GM19043 (cell line): ENCODE results near the gene LARP4B.

Experiments used
- ATAC-seq: cut with Tn5 transposase; IDR thresholded peaks from one replicate; pipeline ENCODE4 v1.9.1; 2021; ENCODE audit warnings: low read depth; ENCODE audit not compliant: unreplicated experiment

The LARP4B gene

DNA sequence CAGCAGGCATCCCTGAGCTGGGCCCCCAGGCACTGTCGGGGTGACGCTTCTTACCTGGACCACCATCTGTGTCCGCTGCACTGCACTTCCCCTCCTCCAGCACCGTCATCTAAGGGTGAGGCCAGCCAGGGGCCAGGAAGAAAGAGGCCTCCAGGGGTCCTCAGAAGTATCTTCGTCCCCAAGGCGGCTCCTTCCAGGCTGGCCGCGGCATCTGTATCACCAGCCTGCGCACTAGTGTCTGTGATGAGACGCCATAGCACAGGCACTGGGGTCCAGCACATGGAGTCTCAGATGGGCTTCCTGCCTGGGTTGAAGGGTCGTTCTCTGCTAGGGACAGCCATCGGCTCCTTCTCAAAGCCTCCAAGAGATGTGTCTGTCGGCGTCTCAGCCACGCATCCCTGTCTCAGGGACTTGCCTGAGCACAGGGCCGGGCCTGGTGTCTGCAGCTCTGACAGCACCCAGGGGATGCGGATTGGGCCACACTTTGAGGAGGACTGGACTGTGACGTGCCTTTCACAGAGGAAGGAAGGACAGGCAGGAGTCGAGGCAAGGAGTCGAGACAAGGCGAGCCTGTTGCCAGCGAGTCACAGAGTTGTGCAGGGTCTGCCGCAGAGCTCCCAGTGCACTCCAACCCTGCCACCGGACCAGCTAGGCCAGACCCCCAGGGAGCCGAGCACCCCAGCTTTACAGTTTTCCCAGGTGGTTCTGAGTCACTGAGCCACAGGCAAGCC, 140.5 kb downstream of the LARP4B start:
- no peak for ATAC-seq

DNA sequence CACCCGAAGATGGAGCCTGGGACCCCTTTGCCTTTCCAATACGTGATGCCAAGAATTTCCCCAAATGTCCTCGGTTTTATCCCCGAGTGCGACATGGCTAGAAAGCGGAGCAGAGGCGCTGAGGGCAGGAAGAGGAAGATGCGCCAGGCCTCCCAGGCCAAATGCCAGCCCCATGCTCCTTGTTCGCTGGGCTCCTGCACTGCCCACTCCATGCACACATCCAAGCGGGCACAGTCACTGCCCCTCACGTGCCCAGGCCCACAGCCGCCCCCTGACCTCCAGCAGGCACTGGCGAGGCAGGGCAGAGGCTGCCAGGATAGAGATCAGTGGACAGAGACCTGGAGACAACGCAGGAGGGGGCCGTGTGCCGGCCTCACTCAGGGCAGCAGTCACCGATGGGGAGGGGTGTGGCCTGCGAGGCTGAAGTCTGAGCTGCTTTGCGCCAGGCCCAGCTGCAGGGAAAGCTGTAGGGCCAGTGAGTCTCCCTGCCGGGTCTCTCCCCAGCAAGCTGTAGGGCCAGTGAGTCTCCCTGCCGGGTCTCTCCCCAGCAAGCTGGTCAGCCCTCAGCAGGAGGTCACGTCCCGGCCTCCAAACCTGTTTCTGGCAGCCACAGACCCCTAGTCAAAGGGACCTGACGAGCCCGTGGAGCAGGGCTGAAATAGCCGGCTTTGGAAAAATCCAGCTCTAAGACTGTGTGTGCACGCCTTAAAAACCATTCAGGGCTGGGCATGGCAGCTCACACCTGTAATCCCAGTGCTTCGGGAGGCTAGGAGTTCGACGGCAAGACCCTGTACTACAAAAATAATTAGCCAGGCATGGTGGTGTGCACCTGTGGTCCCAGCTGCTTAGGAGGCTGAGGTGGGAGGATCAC, 141.4 kb downstream of the LARP4B start:
- no peak for ATAC-seq

DNA sequence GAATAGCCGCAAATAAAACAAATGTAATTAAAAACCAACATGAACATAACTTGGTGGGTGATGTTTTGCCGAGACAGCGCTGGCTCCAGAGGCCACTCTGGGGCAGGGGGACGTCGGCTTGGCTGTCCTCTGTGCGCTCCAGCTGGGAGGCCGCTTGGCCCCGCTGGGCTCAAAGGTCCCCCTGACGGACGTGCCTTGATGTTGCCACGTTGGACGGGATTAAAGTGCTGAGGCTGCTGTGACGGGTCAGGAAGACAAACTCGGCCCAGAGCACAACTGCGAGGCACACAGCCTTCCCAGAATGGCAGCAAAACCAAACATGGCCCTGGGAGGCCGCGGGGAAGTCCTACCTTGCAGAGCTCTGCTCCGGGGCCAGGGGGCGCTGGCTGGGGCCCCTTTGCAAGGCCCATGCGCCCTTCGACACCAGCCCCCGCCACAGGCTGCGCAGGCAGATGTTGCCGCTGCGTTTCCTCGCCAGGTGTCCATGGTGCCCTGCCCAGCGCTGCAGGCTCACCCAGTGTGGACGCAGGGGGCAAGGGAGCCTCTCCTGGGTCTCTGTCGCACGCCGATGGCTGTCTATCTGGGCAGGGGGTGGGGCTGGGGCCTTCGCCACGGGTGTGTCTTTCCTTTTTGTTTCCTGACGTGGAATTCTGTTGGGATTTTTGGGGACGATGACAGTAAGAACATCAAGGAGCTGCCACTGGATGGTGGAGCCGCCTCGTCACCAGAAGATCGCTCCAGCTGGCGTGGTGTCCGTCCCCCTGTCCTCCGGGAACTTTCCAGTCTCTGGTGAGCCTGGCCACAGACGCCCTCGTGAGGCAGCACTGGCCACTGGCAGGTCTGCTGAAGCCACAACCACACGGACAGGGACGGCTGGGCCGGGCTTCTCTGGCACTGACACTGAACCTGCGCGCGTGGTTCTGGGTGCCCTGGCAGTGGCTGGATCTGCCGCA, 142.4 kb downstream of the LARP4B start:
- no peak for ATAC-seq

DNA sequence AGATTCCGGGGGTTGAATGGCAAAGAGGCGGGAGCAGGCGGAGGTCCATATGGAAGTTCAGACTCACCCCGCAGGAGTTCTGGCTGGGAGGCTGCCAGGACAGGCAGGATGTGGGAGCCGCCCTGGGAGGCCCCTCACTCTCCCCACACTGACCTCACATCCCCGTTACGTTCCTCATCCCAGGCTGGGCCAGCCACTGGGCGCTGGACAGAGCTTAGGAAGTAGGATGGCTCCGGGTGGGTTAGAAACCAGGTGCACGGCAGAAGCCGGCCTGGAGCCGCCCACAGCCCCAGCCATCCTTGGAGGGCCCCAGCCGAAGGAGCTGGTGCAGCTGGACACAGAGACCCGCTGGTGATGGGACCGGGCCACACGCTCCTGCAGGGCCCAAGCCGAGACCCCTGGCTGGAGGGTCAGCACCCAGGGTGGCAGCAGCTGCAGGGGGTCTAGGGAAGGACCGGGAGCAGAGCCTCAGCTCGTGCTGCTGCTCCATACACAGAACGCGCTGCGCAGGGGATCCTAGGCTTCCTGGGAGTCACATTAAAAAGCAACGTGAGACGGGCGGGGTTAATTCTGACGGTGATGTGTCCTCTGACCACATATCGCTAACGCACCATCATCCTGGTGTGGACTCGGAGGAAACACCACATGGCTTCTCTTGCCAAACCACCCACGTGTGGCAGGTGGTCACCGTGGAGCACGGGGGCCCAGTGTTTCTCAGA, 143.4 kb downstream of the LARP4B start:
- no peak for ATAC-seq

DNA sequence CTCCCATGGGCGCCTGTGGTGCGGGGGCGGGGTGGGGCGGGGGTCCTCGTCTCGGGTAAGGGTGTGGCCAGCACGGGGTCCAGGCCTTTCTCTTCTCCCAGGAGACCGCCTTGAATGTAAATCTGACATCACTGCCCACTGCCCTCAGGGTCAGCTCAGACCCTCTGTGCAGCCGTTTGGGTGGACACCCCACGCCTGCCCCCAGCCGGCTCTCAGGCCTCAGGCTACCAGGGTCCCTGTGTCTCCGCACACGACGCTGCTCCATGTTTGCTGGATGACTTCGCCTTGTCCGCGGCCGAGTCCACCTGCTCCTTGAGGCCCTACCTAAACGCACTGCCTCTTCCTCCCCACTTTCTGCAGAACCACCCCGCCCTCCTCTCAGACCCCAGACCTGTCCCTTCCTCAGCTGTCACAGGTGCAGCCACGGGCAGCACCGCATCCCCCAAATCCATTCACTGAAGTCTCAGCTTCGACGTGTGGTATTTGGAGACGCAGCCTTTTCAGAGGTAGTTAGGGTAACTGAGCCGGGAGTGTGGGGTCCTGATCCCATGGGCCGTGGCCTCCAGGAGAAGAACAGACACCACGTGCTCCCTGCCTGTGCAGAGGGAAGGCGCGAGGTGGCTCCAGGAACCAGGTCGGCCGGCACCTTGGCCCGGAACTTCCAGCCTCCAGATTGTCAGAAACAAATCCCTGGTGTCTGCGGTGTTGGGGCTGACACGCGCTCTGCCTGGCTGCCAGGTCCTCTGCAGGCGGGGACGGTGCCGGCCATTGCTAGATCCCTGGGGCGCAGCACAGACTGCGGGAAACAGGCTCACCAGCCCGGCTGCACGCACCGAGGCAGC, 144.7 kb downstream of the LARP4B start:
- no peak for ATAC-seq

DNA sequence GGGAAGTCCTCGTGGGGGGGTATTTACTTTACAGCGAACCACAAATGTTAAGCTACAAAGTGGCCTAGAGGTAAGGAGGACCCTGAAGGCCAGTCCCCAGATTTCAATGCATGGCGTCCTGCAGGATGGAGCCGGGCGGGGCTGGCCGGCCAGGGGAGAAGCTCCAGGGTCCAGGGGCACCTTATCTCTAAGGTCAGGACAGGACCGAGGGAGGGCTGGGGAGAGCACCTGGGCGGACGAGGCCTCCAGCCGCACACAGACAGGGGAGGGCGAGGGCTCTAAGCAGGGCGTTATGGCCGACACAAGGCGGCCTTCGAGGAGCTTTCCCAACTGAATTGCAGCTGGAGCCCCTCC, 145.7 kb downstream of the LARP4B start:
- ATAC-seq, result no peak

DNA sequence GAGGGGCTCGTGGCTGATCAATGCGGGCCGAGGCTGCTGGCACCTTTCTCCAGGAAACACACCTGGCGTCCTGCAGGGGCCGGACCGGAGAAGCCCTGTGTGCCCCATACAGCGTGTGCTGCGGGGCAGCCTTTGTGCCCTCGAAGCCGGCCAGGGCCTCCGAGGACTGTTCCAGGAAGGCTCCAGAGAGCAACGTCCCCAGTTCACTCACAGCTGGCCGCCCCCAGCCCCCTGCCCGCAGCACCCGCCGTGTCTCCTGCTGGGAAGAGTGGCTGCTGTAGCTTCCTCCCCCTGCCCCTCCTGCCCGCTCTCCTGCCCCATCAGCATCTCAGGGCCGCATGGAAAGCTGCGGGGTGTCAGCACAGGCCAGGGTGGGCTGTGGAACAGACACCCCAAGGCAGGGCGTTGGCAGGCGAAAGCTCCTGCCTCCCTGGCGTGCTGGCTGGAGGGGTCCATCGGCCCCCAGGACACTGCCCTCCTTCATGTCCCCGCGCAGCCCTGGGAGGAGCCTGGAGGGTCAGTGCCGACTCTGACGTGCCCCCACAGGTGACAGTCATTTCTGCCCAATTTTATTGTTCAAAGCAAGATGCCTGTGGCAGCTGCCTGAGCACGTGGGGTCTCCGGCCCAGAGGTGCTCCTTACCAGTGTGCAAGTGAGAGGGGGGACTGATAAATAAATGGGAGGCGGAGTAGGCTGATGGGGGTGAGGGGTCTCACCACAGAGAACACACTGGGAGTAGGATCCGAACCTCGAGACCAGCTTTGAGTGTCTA, 146.2 kb downstream of the LARP4B start:
- no peak for ATAC-seq

DNA sequence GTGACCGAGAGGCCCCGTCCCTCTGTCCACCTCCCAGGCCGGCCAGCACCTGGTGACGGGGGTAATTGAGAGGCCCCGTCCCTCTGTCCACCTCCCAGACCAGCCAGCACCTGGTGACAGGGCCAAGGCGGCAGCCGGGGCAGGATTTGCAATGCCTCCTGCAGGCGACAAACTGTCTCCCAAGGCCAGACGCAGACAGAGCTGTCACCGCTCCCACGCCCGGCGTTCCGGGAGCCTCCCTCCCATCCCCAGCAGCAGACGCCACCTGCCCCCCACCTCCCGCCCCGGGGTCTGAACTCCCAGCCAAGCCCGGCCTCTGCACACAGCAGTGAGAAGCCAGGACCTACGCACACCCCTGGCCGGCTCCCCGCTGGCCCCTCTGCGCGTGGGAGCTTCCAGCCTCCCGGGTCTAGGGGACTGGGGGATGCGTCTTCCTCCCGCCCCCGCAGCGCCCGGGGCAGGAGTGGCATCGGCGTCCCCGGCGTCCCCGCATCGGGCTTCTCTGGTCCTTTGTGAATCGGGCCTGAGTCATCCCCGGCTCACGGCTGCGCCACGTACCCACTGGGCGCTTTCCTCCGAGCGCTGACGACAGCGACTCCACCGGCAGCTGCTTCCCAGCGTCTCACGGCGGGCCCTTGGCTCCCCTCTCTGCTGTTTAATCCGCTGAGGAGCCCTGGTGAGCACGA, 147.0 kb downstream of the LARP4B start:
- ATAC-seq, result no peak

DNA sequence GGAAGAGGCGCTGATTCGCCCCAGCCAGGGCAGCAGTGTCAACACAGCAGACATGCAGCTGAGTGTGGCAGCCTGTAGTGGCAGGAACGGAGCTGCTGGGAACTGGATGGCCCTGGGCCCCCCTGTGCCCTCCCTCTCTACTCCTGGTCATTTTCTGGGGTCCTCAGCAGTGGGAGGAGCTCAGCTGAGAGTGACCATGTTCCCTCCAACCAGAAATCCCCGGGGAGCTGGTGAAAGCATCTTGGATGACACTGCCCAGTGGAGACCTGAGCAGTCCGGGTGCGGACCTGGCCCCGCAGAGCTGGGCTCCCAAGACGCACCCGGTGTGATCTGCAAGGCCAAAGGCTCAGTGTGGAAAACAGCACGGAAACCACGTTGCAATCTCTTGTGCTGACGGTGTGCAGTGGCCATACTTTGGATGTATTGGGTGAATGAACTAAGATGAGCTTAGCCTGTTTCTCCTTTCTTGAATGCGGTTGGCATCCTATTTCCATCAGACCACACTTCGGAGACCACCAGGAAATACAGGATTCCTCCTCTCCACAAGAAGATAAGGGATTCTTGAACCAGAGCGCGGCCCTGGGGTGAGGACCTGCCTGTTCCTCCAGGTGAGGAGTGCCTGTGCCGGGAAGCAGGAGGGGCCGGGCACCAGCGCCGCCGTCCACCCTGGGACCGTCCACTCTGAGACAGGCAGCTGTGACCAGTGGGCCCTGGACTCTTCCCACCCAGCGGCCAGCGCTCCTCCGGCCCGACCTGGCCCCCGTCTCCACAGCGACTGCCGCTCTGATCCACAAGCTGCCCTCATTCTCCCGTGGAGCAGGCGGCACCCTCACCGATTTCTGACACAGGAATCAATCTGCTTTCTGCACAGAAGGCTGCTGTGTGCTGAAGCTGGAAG, 148.5 kb downstream of the LARP4B start:
- ATAC-seq, result no peak

DNA sequence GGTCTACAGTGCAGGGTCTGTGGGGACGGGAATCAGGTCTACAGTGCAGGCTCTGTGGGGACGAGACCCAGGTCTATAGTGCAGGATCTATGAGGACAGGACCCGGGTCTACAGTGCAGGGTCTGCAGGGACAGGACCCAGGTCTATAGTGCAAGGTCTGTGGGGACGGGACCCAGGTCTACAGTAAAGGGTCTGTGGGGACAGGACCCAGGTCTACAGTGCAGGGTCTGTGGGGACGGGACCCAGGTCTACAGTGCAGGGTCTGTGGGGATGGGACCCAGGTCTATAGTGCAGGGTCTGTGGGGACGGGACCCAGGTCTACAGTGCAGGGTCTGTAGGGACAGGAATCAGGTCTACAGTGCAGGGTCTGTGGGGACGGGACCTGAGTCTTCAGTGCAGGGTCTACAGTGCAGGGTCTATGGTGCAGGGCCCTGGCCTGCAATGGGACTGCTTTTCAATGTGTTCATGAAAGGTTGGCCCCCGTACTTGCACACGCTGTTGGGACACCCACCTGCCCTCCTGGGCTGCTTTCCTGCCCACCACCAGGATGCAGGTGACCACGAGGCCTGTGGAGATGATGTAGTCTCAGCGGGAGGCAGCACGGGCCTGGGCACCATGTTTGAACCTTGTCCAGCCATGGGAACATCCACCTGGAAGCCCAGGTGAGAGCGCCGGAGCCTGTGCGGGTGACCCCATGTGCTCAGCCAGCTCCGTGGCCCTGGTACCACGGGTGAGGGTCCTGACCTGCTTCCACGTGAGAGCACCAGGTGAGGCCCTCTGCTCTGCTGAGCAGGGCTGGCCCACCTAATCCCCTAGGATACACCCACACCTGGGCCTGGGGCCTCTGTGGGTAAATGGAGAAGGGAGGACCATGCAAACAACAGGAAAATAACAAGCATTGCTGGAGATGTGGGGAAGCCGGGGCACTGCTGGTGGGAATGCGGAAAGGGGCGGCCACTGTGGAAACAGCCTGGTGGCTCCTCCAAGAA, 150.7 kb downstream of the LARP4B start:
- no peak for ATAC-seq

DNA sequence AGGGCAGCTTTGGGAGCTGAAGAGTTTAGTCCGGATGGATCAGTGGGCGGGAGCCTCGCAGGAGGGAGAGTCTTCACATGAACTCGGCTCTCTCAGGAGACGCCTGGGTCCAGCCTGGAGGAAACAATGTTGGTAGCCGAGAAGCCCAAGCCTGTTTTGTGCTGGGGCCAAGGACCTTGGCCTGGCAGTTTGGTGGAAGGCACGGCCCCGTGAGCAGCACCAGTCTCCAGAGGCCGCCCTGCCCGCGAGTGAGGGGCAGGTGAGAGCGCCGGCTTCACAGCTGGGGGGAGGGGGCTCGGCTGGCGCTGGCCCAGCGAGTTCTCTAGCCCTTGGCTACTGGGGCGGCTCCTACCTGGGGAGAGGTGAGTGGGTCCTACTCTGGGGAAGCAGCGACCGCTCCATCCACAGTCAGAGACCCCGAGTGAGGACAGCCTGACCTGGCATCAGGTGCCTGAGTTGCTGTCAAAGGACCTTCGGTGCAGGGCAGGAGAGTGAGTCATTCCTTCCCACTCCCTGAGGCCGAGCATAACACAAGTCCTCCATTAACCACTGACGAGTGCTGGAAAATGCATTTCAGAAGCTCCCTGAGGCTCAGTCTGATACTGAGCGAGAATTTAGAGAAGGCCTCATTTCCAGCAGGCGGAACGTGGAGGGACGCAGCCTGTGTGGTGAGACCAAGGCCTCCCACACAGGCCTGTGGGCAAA, 152.7 kb downstream of the LARP4B start:
- ATAC-seq, result no peak

DNA sequence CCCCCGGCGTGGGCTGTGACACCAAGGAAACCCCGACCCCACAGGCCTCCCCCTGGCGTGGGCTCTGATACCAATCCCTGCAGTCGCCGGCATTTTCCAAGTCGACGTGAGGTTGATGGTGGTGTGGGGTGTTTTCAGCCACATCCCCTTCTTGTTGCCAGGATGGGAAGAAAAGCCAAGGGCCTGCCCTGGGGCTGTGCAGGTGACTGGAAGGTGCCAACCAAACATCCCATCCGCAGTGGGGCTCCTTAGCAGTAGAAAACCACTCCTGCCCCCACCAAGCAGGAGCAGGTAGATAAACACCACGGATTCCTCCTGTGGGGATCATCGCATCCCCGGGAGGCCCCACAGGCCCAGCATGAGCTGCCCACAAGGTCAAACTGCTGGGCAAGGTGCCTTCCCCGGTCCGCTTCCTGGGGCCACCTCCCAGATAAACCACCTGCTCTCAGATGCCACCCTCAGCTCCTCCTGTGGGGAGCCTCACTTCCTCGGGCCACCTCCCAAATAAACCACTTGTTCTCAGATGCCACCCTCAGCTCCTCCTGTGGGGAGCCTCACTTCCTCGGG, 153.5 kb downstream of the LARP4B start:
- ATAC-seq, result no peak

DNA sequence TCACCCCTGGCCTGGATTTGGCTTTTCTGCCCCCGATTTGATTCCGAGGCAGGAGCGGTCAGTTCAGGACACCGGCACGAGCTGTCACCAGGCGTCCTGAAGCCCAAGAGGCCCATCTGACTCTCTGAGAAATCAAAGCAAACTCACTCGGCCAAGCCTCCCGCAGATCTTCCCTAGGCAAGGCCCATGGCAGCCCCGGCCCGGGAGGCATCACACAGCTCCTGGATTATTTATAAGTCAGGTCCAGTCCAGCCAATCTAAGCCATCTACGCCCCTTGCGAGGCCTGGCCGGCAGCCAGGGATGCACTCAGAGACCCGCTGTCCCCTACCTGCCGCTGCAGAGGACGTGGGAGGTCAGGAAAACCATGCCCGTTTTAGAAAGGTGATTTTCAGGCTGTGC, 154.7 kb downstream of the LARP4B start:
- no peak for ATAC-seq

DNA sequence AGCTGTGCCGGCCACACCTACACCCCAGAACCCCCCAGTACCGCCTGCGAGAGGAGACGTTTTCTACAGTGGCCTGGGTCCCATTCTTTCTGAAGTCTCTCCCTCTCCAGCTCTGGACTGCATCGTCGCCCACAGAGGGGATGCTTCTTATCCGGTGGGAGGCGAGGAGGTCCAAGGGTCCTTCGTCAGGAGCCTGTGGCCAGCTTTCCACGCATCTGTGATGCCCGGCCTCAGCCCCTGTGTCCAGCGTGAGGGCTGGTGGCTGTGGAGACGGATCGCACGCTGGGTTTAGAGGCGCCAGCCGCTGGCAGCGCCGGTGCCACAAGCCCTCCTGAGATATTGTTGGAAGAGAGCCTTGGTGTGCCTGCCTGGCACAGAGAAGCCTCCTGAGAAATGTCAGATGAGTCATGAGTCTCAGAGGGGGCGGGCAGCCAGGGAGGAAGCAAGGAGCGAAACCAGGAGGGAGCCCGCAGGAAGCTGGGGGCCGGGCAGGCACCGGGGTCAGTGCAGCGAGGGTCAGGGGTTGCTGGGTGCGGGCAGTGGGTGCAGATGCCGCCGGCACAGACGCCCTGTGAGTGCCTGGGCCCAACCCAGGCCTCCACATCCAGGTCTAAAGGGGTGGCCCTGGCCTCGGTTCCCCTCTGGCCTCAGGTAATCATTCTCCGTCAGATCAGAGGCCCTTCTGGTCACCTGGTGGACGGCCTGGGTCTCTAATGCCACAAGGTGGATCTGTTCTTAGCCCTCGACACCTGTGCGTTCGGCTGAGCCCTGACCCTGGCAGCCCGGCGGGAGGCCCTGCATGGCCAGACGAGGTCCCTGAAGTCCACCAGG, 156.0 kb downstream of the LARP4B start:
- no peak for ATAC-seq
